Renal cortical epithelial cell (primary cell): ENCODE measurements around the gene NDUFAF3. TPM values are rescaled to one million over a fixed set of nuclear protein-coding genes. Genes with fewer than 3 reads are reported as not detected.

Experiments used
- DNase-seq: peaks from one replicate; pipeline ENCODE4 v3.0.0-alpha.2; 2011; ENCODE audit warnings: low read depth
- total RNA-seq: library from RNA; depleted of rRNA; stranded (reverse); fragments of >200 nt; gene quantifications from 2 replicates; pipeline ENCODE4 v1.2.3, GENCODE V29; 2014

Gene NDUFAF3
- total RNA-seq, 1 donor from 2014 or later, result 50.5 TPM

DNA sequence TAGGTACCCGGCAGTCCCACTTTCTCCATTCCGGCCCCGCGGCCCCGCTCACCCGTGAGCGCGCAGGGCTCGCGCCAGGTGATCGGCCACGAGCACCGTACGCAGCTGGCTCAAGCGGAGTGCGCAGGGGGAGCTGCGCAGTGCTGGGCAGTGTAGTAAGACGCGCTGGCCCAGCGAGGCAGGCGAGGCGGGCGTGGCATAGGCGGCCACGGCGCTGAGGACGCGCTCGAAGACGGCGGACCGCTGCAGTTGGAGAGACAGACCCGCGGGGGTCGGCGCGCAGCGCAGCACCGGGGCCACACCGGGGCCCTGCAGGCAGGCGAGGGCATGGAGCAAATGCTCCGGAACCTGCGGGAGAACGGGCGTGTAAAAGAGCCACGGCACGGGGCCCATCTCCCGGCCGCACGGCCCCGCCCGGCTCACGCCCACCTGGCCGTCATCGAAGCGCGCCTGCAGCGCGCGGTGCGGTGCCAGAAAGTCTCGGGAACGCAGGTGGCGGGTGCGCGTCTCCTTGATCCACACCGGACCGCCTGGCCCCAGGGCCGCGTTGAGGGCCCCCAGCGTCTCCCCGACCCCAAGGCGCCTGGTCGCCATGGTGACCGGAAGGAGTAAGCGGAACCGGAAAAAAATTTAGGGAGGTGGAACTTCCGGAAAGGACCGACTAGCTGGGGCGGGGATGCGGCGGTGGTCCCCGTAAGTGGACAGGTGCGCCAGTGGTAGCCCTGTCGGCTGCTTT lies 3.8 kb upstream of the NDUFAF3 start, which contains the start of gene DALRD3:
DALRD3 (minus strand) TSS at position 610 of the 736 bp plus-strand sequence; CDS start at position 594, 16 bp downstream.
- DNase-seq, result no peak

DNA sequence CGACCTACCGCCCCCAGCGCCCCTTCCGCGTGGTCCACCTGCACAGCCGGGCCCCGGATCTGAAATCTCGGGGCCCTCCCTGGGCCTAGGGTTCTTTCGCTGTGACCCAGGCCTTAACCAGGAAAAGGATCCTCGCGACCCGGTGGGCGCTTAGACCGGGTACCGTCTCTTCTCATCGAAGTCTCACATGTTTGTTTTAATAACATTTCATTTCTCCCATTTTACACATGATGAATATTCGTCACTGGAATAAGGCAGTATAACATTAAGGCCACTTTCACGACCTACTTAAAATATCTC lies 3.3 kb upstream of the NDUFAF3 start:
- DNase-seq, result no peak

DNA sequence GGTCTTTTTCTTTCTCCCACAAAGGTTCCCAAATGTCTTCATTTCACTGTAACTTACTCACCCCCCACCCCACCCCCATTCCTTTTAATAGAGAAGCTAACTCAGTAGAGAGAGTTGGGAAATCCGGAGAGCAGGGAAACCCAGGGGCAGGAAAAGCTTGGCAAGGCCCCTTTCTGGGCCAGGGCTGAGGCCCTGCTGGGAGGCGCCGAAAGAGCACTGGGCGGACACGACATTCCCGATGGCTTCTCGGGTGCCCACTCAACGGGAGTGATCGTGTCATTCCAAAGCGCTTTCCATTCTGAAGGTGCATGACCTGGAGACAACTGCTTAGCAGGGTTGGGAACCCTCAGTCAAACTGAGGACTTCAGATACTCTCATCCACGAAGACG lies 2.0 kb upstream of the NDUFAF3 start:
- DNase-seq, result no peak

DNA sequence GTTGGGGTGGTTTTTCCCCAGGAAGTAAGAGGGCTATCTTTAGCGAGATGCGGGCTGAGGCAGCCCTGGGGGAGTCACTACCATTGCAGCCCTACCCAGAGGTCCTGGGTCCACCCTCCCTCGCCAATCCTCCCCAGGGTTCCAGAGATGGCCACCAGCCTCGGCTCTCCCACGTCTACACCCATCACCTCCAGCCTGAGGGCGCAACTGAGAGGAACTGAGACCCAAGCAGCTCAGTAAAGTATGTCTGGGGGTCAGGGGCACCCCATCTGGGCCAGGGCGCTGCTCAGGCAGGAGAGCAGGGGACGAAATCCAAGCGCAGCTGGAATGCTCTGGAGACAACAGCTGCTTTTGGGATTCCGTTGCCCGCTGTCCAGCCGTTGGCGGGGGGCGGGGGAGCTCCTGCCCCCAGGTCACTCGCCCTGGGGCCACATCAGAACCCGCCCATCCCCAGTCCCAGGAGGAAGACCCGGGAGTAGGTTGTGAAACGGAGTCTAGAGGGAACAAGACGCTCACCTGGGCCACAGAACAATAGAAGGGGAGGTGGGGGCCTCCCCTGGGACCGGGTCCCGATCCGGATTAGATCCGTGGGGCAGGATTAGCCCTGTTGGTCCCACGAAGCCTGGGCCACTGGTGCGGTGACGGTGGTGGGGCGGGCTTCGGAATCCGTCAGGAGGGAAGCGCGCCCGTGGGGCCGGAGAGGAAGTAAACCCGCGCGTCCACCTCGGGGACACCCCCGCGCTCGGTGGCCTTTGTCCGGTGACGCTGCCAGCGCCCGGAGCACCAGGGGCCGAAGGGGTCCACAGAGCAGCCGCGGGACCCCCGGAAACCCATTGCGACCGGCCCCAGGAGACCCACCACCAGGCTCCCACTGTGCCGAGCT lies 1.4 kb upstream of the NDUFAF3 start:
- DNase-seq, result no peak

DNA sequence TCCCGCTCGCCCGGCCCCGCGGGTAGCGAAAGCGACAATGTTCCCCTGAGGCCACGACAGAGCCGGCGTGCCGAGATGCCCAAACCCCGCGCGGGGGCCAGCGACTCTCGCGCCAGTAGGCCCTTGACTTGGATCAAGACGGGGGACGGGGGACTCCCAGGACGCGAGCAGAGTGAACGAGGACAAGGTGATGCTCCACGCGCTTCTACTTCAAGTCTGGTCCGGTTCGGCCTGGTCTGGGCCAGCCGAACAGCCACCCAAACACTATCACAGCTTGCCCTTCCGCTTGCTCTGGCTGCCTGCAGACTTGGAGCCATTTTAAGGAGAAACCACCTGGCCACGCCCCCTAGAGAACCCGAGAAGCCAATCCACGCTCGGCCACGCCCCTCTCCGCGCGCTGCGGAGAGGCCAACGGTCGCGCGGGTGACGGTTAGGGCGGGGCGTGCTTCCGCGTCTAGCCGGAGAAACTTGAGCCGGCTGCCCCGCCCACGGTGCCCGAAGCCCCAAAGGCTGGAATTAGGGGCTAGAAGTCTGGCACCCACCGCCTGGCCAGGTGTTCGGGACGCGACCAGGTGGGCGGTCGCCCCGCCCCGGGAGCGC lies 608 bp upstream of the NDUFAF3 start:
- peak; percentile 92 for DNase-seq

DNA sequence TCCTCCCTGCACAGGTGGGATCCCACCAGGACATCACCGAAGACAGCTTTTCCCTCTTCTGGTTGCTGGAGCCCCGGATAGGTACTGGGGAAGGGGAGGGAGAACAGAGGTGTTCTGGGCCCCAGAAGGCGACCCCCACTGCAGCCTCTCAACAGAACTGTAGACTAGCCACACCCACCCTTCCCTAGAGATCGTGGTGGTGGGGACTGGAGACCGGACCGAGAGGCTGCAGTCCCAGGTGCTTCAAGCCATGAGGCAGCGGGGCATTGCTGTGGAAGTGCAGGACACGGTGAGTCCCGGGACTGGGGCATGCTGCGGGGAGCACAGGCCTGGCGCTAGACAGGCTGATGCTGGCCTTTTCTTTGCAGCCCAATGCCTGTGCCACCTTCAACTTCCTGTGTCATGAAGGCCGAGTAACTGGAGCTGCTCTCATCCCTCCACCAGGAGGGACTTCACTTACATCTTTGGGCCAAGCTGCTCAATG lies 809 bp downstream of the NDUFAF3 start:
- no peak for DNase-seq

DNA sequence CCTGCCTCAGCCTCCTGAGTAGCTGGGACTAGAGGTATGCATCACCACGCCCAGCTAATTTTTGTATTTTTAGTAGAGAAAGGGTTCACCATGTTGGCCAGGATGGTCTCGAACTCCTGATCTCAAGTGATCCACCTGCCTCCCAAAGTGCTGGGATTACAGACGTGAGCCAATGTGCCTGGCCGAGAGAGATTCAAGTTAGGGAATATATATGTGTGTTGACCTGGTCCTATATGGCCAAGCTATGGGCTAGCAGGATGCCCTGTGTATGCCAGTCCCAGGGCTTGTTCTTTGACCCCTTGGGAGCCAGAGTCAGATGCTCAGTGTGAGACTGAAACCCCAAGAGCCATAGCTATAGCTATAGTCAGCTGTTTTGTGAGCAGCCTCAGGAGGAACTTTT lies 1.9 kb downstream of the NDUFAF3 start:
- DNase-seq, result no peak

DNA sequence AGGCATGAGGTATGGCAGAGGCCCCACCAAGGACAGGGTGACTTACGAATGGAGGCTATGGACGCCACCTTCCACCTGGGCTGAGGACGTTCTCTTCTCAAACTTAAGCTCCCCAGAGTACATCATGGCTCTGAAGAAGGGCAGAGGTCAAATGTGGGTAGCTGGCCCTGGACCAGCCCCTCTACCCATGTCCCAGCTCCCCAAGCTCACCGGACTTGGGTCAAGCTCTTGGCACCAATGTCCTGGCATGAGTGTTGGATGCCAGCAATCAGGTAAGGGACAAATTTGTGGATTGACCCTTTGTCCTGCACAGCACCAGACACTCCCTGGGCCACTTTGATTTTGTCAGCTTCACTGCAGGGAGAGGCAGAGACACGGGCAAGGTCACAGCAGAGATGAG lies 2.5 kb downstream of the NDUFAF3 start:
- no peak for DNase-seq

DNA sequence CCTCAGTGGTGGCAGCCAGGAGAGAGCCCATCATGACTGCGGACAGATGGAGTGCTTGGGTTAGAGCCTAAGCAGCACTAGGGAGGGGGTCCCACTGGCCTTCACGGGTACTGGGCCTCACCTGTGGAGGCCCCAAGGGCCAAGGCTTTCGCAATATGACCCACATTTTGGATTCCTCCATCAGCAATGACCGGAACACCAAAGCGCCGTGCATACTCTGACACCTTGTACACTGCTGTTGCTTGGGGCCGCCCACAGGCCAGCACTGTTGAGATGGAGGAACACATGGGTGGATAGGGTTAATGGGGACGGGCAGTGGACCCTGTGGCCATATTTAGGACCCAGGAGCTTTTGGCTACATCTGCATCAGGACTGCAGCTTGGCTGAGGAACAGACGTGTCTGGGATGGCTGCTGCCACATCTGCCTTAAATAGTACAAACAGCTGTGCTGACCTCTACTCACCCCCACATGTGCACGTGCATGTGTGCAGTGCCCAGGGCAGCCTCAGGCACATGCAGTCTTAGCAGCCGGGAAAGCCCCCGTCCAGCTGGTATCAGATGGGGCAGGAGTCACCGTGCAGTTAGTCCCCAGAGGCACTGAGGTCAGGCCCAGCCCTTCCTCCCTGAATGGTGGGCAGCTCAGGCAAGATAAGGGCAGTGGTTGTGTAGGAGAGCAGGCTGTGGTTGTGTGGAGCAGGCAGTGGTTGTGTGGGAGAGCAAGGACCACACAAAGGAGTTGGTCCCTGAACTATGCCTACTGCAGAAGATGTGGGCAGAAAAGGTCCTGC lies 3.3 kb downstream of the NDUFAF3 start:
- DNase-seq, result no peak

DNA sequence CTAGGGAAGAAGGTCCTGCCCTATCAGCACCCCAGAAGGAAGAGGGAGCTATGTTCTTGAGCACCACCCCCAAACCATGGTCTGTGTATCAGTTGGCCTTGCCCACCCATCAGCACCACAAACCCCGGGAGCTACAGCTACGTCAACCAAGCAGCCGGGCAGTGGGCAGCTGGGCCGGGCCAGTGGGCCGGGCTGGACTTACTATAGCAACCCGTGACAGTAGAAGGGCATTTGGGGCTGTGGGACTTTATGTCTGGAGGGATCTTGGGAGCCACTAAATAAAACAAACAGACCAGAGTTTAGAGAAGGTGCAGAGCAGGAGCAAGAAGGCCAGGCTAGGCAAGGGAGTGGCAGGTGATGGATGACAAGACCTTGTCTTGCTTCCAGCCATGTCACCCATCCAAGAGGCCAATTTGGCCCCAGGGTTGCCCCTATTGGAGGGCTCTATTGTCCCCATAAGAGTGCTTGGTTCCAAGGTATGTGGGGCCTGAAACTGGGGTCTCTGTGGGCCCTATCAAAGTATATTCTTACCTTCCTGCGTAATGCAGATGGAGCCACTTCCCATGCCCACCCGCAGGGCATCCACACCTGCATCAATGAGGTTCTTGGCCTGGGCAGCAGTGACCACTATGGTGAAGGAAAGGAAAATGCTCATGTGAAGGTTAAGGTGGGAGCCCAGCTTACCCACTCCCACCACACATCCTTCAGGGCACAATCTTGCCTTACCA lies 4.0 kb downstream of the NDUFAF3 start:
- no peak for DNase-seq

DNA sequence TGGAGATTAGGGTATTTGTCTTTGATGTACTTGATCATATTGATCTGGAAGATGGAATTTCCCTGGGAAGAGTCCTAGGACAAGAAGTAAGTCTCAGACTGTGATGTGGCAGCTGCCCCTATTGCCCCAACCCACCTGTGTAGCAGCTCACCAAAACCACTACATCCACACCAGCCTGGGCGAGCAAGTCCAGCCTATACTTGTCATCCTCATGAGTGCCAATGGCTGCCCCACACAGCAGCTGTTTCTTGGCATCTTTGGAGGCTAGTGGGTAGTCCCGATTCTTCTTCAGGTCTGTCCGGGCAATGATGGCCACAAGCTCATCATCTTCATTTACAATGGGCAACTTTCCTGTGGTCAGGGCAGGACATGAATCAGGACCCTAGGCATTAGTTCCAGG lies 4.6 kb downstream of the NDUFAF3 start:
- no peak for DNase-seq

DNA sequence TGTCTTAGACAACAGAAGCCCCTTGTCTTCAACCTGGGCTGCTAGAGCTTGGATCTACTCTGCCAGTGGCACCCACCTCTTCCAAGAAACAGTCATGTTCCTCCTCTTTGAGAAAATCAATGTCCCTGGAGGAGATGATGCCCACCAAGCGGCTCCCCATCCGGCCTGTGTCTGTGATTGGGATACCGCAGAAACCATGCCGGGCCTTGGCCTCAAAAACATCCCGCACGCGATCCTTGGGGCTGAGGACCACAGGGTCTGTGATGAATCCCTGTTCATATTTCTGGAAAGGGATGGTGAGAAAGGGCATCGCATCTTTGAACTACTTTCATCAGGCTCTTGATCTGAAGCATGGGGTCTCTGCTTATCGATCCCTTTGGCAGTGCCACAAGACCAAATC lies 5.7 kb downstream of the NDUFAF3 start:
- no peak for DNase-seq

DNA sequence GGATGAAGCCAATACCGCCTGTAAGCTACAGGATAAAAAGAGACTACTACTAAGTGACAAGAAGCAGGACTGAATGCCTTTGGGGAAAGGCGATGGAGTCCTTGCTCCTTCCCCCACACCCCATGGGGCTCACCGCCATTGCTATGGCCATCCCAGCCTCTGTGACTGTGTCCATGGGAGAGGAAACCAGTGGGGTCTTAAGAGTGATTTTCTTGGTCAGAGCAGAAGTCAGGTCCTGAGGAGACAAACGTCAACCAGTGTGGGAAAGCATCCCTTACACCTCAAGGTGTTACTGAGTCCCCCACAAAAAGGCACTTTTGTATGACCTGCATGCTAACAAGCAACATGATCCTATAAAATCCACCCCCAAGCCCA lies 6.4 kb downstream of the NDUFAF3 start:
- no peak for DNase-seq

DNA sequence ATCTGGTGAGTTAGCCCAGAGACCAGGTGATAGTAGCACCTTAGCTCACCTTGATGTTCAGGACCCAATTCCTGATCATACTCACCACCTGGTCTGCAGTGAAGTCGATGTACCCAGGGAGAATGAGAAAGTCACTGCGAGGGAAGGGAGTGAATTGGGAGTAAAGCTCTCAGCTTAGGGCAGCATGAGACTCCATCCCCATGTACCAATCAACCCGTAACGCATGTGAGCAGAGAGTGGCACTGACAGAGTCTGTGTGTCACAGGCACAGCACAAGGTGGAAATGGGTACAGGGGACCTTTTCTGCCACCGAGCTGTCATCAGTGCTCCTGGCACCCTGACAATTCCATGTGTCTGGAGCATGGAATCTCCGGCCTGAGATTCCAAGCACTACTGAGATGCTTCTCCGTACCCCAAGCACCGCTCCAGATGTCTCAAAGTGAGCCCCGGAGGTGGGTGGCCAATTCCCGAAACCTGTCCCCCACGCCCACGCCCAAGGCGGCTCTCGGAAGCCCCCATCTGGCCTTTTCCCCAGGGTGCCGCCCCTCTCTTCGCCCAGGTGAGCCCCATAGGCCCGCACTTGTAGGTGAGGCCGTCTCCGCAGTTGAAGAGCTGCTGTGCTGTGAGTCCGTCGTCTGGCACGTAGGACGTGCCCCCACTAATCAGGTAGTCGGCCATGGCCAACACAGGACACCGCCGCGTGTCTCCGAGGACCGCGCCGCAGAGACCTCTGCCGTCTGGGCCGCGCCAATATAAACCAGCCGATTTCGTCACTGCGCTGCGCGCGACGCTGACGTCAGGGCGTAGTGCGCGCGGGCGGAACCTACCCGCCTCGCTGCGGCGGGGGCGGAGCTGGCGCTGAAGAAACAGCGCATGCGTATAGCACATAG lies 7.0 kb downstream of the NDUFAF3 start, which contains the start of gene IMPDH2:
IMPDH2 (minus strand) TSS at position 726 of the 890 bp plus-strand sequence; CDS start at position 678, 48 bp downstream.
- DNase-seq, result peak; percentile 81

DNA sequence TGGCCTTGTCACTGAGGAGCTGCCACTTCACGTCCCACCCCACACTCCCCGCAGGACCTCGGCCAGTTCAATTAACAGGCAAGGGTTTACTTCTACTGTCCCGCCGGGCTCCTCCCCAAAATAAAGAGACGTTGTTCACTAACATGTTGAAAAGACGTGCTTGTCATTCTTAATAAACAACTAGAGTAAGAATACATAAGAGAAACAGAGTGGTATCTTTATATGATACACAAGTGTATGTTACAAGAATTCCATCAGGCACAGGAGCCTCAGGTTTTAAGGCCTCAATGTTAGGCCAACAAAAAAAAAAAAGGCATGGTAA lies 7.6 kb downstream of the NDUFAF3 start:
- DNase-seq, result no peak

DNA sequence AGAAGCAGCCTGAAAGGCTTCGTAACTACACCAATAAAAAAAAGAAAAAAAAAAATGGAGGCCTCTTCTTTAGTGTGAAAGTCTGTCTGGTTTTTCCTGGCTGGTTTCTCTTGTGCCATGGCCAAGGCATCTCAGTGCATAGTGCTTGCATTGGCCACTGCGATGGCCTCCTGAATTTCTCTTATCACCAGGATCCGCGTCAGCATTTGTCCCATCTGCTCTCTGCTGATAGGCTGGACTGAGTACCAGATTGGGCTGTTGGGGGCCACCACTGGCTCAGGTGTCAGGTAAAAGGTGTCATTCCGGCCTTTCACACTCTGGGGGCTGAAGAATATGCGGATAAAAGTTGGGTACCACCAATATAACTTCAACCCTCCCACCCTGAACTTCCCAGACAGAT lies 8.4 kb downstream of the NDUFAF3 start:
- no peak for DNase-seq

DNA sequence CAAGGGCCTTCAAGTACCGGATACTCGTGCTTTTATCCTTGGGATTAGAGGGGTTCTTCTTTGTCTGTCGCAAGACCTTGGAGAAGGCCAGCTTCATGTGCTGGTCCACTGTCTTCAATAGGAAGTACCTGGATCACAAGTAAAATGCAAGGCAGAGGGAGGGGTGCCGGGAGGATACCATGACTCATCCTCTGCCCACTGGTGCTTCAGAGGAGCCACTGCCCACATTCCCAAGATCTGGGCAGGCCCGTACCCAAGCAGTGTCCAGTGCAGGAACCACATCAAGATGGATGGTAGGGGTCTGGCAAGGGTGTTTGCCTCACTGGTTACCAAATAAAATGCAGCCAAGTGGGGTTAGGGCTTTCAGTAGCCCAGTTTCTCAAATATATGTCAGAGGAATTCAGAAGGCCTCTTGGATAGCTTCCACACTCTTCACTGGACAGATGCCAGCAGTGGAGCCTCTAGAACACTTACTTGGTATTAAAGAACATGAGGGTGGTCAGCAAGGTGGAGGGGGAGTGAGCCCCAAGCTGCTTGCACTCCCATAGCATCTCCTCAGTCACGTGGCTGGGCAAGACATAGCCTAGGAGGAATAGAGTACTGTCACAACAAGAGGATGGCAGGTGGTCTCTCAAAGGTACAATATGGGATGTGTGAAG lies 10.9 kb downstream of the NDUFAF3 start:
- DNase-seq, result peak; percentile 38

DNA sequence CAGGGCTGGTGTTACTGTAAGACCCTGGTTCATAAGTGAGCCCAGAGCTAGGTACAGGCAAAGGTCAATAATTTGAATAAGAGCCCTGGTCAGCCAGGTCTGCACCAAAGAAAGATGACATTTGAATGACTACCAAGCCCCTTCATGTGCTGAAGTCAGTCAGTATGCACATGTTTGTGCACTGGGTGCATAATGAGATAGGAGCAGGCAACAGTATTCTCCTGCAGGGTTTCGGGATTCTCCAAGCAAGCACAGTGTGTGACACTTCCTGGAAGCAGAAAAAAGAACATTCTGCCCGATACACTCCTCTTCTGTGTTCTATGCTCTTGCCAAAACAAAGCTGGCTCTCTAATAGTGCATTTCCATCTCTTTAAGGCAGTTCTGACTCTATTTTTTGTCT lies 12.7 kb downstream of the NDUFAF3 start:
- no peak for DNase-seq

DNA sequence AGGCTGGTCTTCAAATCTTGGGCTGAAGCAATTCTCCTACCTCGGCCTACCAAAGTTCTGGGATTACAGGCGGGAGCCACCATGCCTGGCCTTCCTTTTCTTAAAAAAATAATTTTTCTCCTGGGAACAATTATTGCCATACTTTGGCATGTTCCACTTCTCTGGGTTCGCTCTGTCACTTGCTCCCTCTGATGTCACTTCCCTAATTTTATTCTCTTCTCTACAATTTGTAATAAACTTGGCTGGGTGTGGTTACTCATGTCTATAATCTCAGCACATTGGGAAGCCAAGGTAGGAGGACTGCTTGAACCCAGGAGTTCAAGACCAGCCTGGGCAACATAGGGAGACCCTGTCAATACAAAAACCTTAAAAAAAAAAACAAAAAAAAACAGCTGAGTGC lies 13.4 kb downstream of the NDUFAF3 start:
- DNase-seq, result no peak

DNA sequence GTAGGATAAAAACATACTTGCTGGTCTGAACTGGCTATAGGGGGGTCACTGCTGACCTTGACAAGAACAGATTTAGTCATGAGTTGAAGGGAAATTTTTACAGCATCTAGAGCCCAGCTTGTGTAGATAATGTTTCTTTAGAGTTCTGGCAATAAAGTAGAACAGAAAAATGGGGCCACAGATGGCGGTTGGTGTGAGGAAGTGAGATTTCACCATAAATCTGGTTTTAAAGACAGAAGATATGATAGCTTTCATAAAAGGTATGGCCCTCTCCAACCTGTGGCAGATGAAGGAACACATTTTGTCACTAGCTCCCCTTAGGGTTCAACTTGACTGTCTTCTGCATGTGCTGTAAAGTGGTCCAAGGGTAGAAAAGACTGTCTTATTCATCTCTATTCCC lies 31.6 kb downstream of the NDUFAF3 start:
- no peak for DNase-seq
